ENCODE measurements around the gene TEX14. TPM values are rescaled to one million over a fixed set of nuclear protein-coding genes. Genes with fewer than 3 reads are reported as not detected.
"Not testable (repeated sequence)": the region's sequence is repeated elsewhere in the genome, so short reads cannot be mapped to it uniquely, and the experiment has no call there.

The TEX14 gene
- total and polyA plus RNA-seq, 9 donors, result 0.11 to 1.0 (median 0.34) TPM

- TF ChIP-seq POLR2A (IDR thresholded peaks at IDR 0.05) (no peak), EP300 (IDR thresholded peaks at IDR 0.05) (no peak)
- TF ChIP-seq, protein P1, sequence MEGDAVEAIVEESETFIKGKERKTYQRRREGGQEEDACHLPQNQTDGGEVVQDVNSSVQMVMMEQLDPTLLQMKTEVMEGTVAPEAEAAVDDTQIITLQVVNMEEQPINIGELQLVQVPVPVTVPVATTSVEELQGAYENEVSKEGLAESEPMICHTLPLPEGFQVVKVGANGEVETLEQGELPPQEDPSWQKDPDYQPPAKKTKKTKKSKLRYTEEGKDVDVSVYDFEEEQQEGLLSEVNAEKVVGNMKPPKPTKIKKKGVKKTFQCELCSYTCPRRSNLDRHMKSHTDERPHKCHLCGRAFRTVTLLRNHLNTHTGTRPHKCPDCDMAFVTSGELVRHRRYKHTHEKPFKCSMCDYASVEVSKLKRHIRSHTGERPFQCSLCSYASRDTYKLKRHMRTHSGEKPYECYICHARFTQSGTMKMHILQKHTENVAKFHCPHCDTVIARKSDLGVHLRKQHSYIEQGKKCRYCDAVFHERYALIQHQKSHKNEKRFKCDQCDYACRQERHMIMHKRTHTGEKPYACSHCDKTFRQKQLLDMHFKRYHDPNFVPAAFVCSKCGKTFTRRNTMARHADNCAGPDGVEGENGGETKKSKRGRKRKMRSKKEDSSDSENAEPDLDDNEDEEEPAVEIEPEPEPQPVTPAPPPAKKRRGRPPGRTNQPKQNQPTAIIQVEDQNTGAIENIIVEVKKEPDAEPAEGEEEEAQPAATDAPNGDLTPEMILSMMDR (IDR thresholded peaks at IDR 0.05), result no peak
- no peaks in the 10 kb centered on the region for H3K4me1 ChIP-seq (ENCODE audit: insufficient read depth)
- H3K36me3 ChIP-seq, result no peaks in the 10 kb centered on the region
- intact Hi-C loops (cut with DNase I), result no loop called here
- no peak overlapping the region for H3K27ac ChIP-seq
- H3K9me3 ChIP-seq, result no peaks in the 10 kb centered on the region
- no peak overlapping the region for H3K4me3 ChIP-seq
- no peaks in the 10 kb centered on the region for H3K27me3 ChIP-seq
- no peak for DNase-seq
- WGBS, 3 donors, result 48 to 57% (median 48%) methylated on average over 12 of the region's 12 CpGs
Measured at GRCh38 chr17:58679263-58680037, 12.4 kb downstream of the TEX14 start.

DNA sequence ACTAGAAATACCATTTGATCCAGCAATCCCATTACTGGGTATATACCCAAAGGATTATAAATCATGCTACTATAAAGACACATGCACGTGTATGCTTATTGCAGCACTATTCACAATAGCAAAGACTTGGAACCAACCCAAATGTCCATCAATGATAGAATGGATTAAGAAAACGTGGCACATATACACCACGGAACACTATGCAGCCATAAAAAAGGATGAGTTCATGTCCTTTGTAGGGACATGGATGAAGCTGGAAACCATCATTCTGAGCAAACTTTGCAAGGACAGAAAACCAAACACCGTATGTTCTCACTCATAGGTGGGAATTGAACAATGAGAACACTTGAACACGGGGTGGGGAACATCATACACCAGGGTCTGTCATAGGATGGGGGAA lies 13.6 kb downstream of the TEX14 start:
- H3K27me3 ChIP-seq; H3K36me3 ChIP-seq; H3K4me1 ChIP-seq (ENCODE audit: insufficient read depth); H3K9me3 ChIP-seq; DNase-seq; intact Hi-C loops (cut with DNase I); H3K27ac ChIP-seq; H3K4me3 ChIP-seq: not testable (repeated sequence)
- 84 to 92% (median 89%) methylated on average over 5 of the region's 5 CpGs for WGBS, 3 donors

GRCh38 chr17:58677194-58677880 lies 14.5 kb downstream of the TEX14 start:
- Histone ChIP-seq H3K27me3 (no peaks in the 10 kb centered on the region), H3K4me3 (no peak overlapping the region), H3K27ac (no peak overlapping the region), H3K4me1 (ENCODE audit: insufficient read depth) (no peaks in the 10 kb centered on the region), H3K9me3 (no peaks in the 10 kb centered on the region), H3K36me3 (no peaks in the 10 kb centered on the region)
- intact Hi-C loops (cut with DNase I), result no loop called here
- TF ChIP-seq, protein P1 (IDR thresholded peaks at IDR 0.05), result no peak
- no peak for TF ChIP-seq EP300 (IDR thresholded peaks at IDR 0.05)
- TF ChIP-seq POLR2A (IDR thresholded peaks at IDR 0.05), result no peak
- no peak for DNase-seq
- 66 to 76% (median 69%) methylated on average over 4 of the region's 4 CpGs for WGBS, 3 donors

- no peak overlapping the region for H3K4me3 ChIP-seq
- DNase-seq, result no peak
- H3K9me3 ChIP-seq, result no peaks in the 10 kb centered on the region
- no peaks in the 10 kb centered on the region for H3K27me3 ChIP-seq
- 85 to 90% (median 86%) methylated on average over 3 of the region's 3 CpGs for WGBS, 3 donors
- no peak for TF ChIP-seq POLR2A (IDR thresholded peaks at IDR 0.05)
- TF ChIP-seq, protein P1 (IDR thresholded peaks at IDR 0.05), result no peak
- no peak for TF ChIP-seq EP300 (IDR thresholded peaks at IDR 0.05)
- H3K4me1 ChIP-seq (ENCODE audit: insufficient read depth), result no peaks in the 10 kb centered on the region
- H3K36me3 ChIP-seq, result no peaks in the 10 kb centered on the region
- intact Hi-C loops (cut with DNase I), result no loop called here
- H3K27ac ChIP-seq, result no peak overlapping the region
Measured at GRCh38 chr17:58671969-58672368, 19.9 kb downstream of the TEX14 start.

DNA sequence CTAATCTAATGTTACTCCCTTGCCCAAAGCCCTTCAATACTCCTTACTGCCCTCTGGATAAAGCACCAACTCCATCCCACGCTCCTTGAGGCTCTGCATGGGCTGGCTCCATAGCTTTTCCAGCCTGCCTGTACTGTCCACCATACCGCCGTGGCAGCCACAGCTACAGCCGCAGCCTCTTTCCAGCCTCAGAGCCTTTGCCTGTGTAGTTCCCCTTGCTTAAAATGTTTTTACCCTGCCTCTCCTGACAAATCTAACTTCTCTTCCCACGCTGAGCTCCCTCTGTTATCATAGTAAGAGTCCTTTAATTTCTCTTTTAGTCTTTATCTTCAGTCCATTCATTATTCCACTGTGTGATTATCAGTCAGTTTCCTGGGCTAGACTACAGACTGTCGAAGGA lies 22.0 kb downstream of the TEX14 start:
- H3K27me3 ChIP-seq, result no peaks in the 10 kb centered on the region
- TF ChIP-seq POLR2A (IDR thresholded peaks at IDR 0.05) (no peak), EP300 (IDR thresholded peaks at IDR 0.05) (no peak)
- TF ChIP-seq, protein P1 (IDR thresholded peaks at IDR 0.05), result no peak
- no peak overlapping the region for H3K4me3 ChIP-seq
- H3K4me1 ChIP-seq (ENCODE audit: insufficient read depth), result no peaks in the 10 kb centered on the region
- intact Hi-C loops (cut with DNase I), result no loop called here
- WGBS, 3 donors, result 13 to 15% (median 14%) methylated on average over 6 of the region's 6 CpGs
- DNase-seq, result no peak
- no peaks in the 10 kb centered on the region for H3K9me3 ChIP-seq
- H3K27ac ChIP-seq, result no peak overlapping the region
- no peaks in the 10 kb centered on the region for H3K36me3 ChIP-seq

Measured in ovary (tissue), 9 donors.